GM18907 (cell line): ENCODE data around the gene FAM240A.
"Not testable (repeated sequence)": the region's sequence is repeated elsewhere in the genome, so short reads cannot be mapped to it uniquely, and the experiment has no call there.

Source experiments
- ATAC-seq: cut with Tn5 transposase; IDR thresholded peaks from one replicate; pipeline ENCODE4 v1.9.1; 2021; ENCODE audit warnings: mild to moderate bottlenecking, moderate library complexity; ENCODE audit not compliant: unreplicated experiment

FAM240A gene

GRCh38 chr3:46586738-46587246 lies 25.5 kb upstream of the FAM240A start:
- no peak for ATAC-seq

- not testable (repeated sequence) for ATAC-seq
Observed at GRCh38 chr3:46587268-46587667, 25.1 kb upstream of the FAM240A start.

- no peak for ATAC-seq
Observed at GRCh38 chr3:46593274-46593862, 19.0 kb upstream of the FAM240A start.

- no peak for ATAC-seq
Observed at GRCh38 chr3:46593979-46594378, 18.3 kb upstream of the FAM240A start.

- no peak for ATAC-seq
Observed at GRCh38 chr3:46594723-46595122, 17.6 kb upstream of the FAM240A start.

- ATAC-seq: no peak
Observed at GRCh38 chr3:46595819-46596314, 16.5 kb upstream of the FAM240A start.

GRCh38 chr3:46599590-46599989 lies 12.7 kb upstream of the FAM240A start:
- no peak for ATAC-seq

GRCh38 chr3:46603446-46604046 lies 8.8 kb upstream of the FAM240A start:
- no peak for ATAC-seq

- ATAC-seq: no peak
Observed at GRCh38 chr3:46604127-46604526, 8.2 kb upstream of the FAM240A start.

GRCh38 chr3:46607603-46608028 lies 4.7 kb upstream of the FAM240A start:
- ATAC-seq: no peak

- no peak for ATAC-seq
Observed at GRCh38 chr3:46609212-46609721, 3.1 kb upstream of the FAM240A start.

GRCh38 chr3:46609944-46610722 lies 2.2 kb upstream of the FAM240A start:
- ATAC-seq: no peak

- ATAC-seq: no peak
Observed at GRCh38 chr3:46613313-46614005, 1.1 kb downstream of the FAM240A start.

GRCh38 chr3:46614431-46614830 lies 2.1 kb downstream of the FAM240A start:
- ATAC-seq: no peak

- ATAC-seq: no peak
Observed at GRCh38 chr3:46615050-46615775, 2.9 kb downstream of the FAM240A start.

- ATAC-seq: no peak
Observed at GRCh38 chr3:46615976-46616375, 3.7 kb downstream of the FAM240A start.

GRCh38 chr3:46617941-46618340 lies 5.6 kb downstream of the FAM240A start:
- ATAC-seq: no peak

GRCh38 chr3:46619845-46620778 lies 7.8 kb downstream of the FAM240A start:
- ATAC-seq: no peak

- ATAC-seq: no peak
Observed at GRCh38 chr3:46624533-46624932, 12.2 kb downstream of the FAM240A start.
